Thymus (tissue), 11 donors: ENCODE data around the gene PLD2. TPM values are rescaled to one million over a fixed set of nuclear protein-coding genes. Genes with fewer than 3 reads are reported as not detected.

Experiments
- DNase-seq, 9 donors: peaks; one replicate each; pipeline ENCODE4 v3.0.0-alpha.2; 2013; ENCODE audit warnings: low spot score in 9 of 9, low read depth in 6 of 9, missing footprints in 1 of 9
- H3K27ac ChIP-seq, 2 donors: one replicate each; pipeline ENCODE4 v1.5.1; 2013; ENCODE audit warnings: control low read depth in 1 of 2, low read depth in 1 of 2, low read length in 1 of 2, mild to moderate bottlenecking in 1 of 2, moderate library complexity in 1 of 2
- H3K27me3 ChIP-seq, 2 donors: one replicate each; pipeline ENCODE4 v1.5.1; 2013; ENCODE audit warnings: low read length in 1 of 2; ENCODE audit not compliant: control insufficient read depth in 2 of 2, insufficient read depth in 1 of 2
- H3K36me3 ChIP-seq, 2 donors: one replicate each; pipeline ENCODE4 v1.5.1; 2013; ENCODE audit warnings: low read length in 1 of 2, mild to moderate bottlenecking in 1 of 2, moderate library complexity in 1 of 2; ENCODE audit not compliant: control insufficient read depth in 2 of 2, insufficient read depth in 2 of 2
- H3K4me1 ChIP-seq, 2 donors: one replicate each; pipeline ENCODE4 v1.5.1; 2013; ENCODE audit warnings: low read length in 2 of 2; ENCODE audit not compliant: control insufficient read depth in 2 of 2, insufficient read depth in 2 of 2
- H3K4me3 ChIP-seq, 2 donors: one replicate each; pipeline ENCODE4 v1.5.1; 2013; ENCODE audit warnings: low read length in 2 of 2, control low read depth in 1 of 2, mild to moderate bottlenecking in 1 of 2
- H3K9me3 ChIP-seq, 2 donors: one replicate each; pipeline ENCODE4 v1.5.1; 2013; ENCODE audit warnings: low read length in 1 of 2, mild to moderate bottlenecking in 1 of 2; ENCODE audit not compliant: control insufficient read depth in 2 of 2, insufficient read depth in 1 of 2
- WGBS: extraction: QIAGEN DNeasy Blood & Tissue Kit; methylation state at CpG from one replicate; pipeline ENCODE4 v1.1.7; 2013; 5-methylcytosine and 5-hydroxymethylcytosine counted together
- polyA plus RNA-seq: library from polyadenylated mRNA; stranded (reverse); fragments of 200-250 nt; gene quantifications from one replicate; pipeline ENCODE4 v1.2.3, GENCODE V29; 2013
- total RNA-seq: library from RNA; stranded (reverse); fragments of 120-200 nt; gene quantifications from one replicate; pipeline ENCODE4 v1.2.4, GENCODE V29; 2013
- donor health status: healthy.

PLD2 gene
- total and polyA plus RNA-seq, 2 donors = 14.5 to 30.7 TPM

GRCh38 chr17:4837471-4838308 is 30.7 kb downstream of the PLD2 start:
- Histone ChIP-seq H3K4me1 (peaks cover 18 to 30% of the 10 kb centered on the region in 2 donors), H3K9me3 (no peaks in the 10 kb centered on the region), H3K4me3 (no peak overlapping the region), H3K27ac (no peak overlapping the region), H3K36me3 (peaks cover 7% of the 10 kb centered on the region in 2 donors), H3K27me3 (no peaks in the 10 kb centered on the region)
- WGBS = 95% methylated on average over 13 of the region's 13 CpGs
- no peak for DNase-seq

GRCh38 chr17:4838309-4838785 is 31.4 kb downstream of the PLD2 start:
- no peak overlapping the region for H3K27ac ChIP-seq

GRCh38 chr17:4839221-4839620 is 32.3 kb downstream of the PLD2 start:
- Histone ChIP-seq H3K27ac (no peak overlapping the region), H3K4me1 (peaks cover 14 to 25% of the 10 kb centered on the region in 2 donors), H3K27me3 (no peaks in the 10 kb centered on the region), H3K4me3 (no peak overlapping the region), H3K9me3 (no peaks in the 10 kb centered on the region), H3K36me3 (peaks cover 7% of the 10 kb centered on the region in 2 donors)
- no peak for DNase-seq
- WGBS = 97% methylated on average over 8 of the region's 8 CpGs

More at GRCh38 chr17:4838309-4838785, 31.4 kb downstream of the PLD2 start:
- DNase-seq = no peak
- WGBS = 95% methylated on average over 3 of the region's 3 CpGs
- Histone ChIP-seq H3K9me3 (no peaks in the 10 kb centered on the region), H3K27me3 (no peaks in the 10 kb centered on the region), H3K4me3 (no peak overlapping the region), H3K36me3 (peaks cover 7% of the 10 kb centered on the region in 2 donors), H3K4me1 (peaks cover 18 to 30% of the 10 kb centered on the region in 2 donors)

- WGBS = 58% methylated on average over 8 of the region's 8 CpGs
- H3K4me1 ChIP-seq = peaks cover 12 to 15% of the 10 kb centered on the region in 2 donors
Observed at GRCh38 chr17:4839965-4840892, 33.3 kb downstream of the PLD2 start.

GRCh38 chr17:4840893-4841242 is 33.9 kb downstream of the PLD2 start:
- Histone ChIP-seq H3K4me3 (no peak overlapping the region), H3K4me1 (peaks cover 8 to 9% of the 10 kb centered on the region in 2 donors), H3K27me3 (no peaks in the 10 kb centered on the region), H3K36me3 (peaks cover 7% of the 10 kb centered on the region in 2 donors), H3K9me3 (no peaks in the 10 kb centered on the region), H3K27ac (no peak overlapping the region)
- DNase-seq = peak in 1 of 9 donors; percentile 15
- 58% methylated on average over 10 of the region's 10 CpGs for WGBS

More at GRCh38 chr17:4839965-4840892, 33.3 kb downstream of the PLD2 start:
- H3K9me3 ChIP-seq = no peaks in the 10 kb centered on the region
- no peak overlapping the region for H3K4me3 ChIP-seq
- no peaks in the 10 kb centered on the region for H3K27me3 ChIP-seq
- H3K36me3 ChIP-seq = peaks cover 7% of the 10 kb centered on the region in 2 donors
- H3K27ac ChIP-seq = no peak overlapping the region
- no peak for DNase-seq

- no peak for DNase-seq
- WGBS = 95% methylated on average over 3 of the region's 3 CpGs
- Histone ChIP-seq H3K36me3 (peaks cover 3 to 7% of the 10 kb centered on the region in 2 donors), H3K4me3 (no peak overlapping the region), H3K4me1 (peaks cover 8% of the 10 kb centered on the region in 2 donors), H3K27ac (no peak overlapping the region), H3K27me3 (no peaks in the 10 kb centered on the region), H3K9me3 (no peaks in the 10 kb centered on the region)
Observed at GRCh38 chr17:4842376-4842775, 35.4 kb downstream of the PLD2 start.

GRCh38 chr17:4843321-4844000 is 36.5 kb downstream of the PLD2 start:
- Histone ChIP-seq H3K4me3 (no peak overlapping the region), H3K9me3 (no peaks in the 10 kb centered on the region), H3K27ac (no peak overlapping the region), H3K4me1 (peaks cover 8 to 15% of the 10 kb centered on the region in 2 donors), H3K27me3 (no peaks in the 10 kb centered on the region), H3K36me3 (peaks cover 0 to 1% of the 10 kb centered on the region in 2 donors)
- 86% methylated on average over 9 of the region's 9 CpGs for WGBS
- no peak for DNase-seq

GRCh38 chr17:4845118-4845517 is 38.2 kb downstream of the PLD2 start:
- no peak for DNase-seq
- H3K36me3 ChIP-seq = no peaks in the 10 kb centered on the region
- no peak overlapping the region for H3K4me3 ChIP-seq
- H3K9me3 ChIP-seq = no peaks in the 10 kb centered on the region
- peaks cover 8 to 15% of the 10 kb centered on the region in 2 donors for H3K4me1 ChIP-seq
- no peaks in the 10 kb centered on the region for H3K27me3 ChIP-seq
- 92% methylated on average over 5 of the region's 5 CpGs for WGBS
- H3K27ac ChIP-seq = peak overlapping the region in 1 of 2 donors; percentile 15
